B cell (primary cell): ENCODE measurements around the gene MICOS13.

ENCODE experiments used
- EZH2 ChIP-seq: IDR thresholded peaks from 2 replicates; pipeline ENCODE4 v1.6.1; 2012; ENCODE audit warnings: borderline replicate concordance, low read depth, mild to moderate bottlenecking, moderate library complexity, low read length; ENCODE audit not compliant: insufficient read depth, poor library complexity, severe bottlenecking
- TF ChIP-seq, protein P1 (sequence below): fragments of 200-600 bp; IDR thresholded peaks from one replicate; pipeline ENCODE4 v1.8.0; 2022; ENCODE audit warnings: antibody characterized with exemption, mild to moderate bottlenecking

- TF ChIP-seq, protein P1, sequence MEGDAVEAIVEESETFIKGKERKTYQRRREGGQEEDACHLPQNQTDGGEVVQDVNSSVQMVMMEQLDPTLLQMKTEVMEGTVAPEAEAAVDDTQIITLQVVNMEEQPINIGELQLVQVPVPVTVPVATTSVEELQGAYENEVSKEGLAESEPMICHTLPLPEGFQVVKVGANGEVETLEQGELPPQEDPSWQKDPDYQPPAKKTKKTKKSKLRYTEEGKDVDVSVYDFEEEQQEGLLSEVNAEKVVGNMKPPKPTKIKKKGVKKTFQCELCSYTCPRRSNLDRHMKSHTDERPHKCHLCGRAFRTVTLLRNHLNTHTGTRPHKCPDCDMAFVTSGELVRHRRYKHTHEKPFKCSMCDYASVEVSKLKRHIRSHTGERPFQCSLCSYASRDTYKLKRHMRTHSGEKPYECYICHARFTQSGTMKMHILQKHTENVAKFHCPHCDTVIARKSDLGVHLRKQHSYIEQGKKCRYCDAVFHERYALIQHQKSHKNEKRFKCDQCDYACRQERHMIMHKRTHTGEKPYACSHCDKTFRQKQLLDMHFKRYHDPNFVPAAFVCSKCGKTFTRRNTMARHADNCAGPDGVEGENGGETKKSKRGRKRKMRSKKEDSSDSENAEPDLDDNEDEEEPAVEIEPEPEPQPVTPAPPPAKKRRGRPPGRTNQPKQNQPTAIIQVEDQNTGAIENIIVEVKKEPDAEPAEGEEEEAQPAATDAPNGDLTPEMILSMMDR: no peak
- TF ChIP-seq EZH2: no peak
Observed at GRCh38 chr19:5718579-5719273, 38.4 kb upstream of the MICOS13 start.
